Suppressor macrophage (primary cell): ENCODE results near the gene ITGB8.

ENCODE experiments used
- DNase-seq, 4 experiments: peaks; one replicate each; pipeline ENCODE4 v3.0.0-alpha.2; 2020 to 2022

ITGB8 gene

GRCh38 chr7:20343941-20344340, 13.2 kb downstream of the ITGB8 start:
- no peak for DNase-seq

- no peak for DNase-seq
These were observed 13.7 kb downstream of the ITGB8 start for GRCh38 chr7:20344396-20344795.

- DNase-seq = no peak
These were observed 15.9 kb downstream of the ITGB8 start for GRCh38 chr7:20346577-20346976.

GRCh38 chr7:20347680-20348079, 17.0 kb downstream of the ITGB8 start:
- no peak for DNase-seq

GRCh38 chr7:20348125-20348807, 17.6 kb downstream of the ITGB8 start:
- DNase-seq = no peak

GRCh38 chr7:20350518-20350951, 19.8 kb downstream of the ITGB8 start:
- no peak for DNase-seq

- DNase-seq = no peak
These were observed 20.4 kb downstream of the ITGB8 start for GRCh38 chr7:20350996-20351692.

- no peak for DNase-seq
These were observed 21.2 kb downstream of the ITGB8 start for GRCh38 chr7:20351901-20352300.

GRCh38 chr7:20352573-20353306, 22.0 kb downstream of the ITGB8 start:
- peak in 3 of 4 experiments; percentile 15 to 62 (median 31) for DNase-seq

GRCh38 chr7:20354610-20355528, 24.2 kb downstream of the ITGB8 start:
- peak in 1 of 4 experiments; percentile 16 for DNase-seq

- no peak for DNase-seq
These were observed 27.4 kb downstream of the ITGB8 start for GRCh38 chr7:20358106-20358505.

GRCh38 chr7:20358762-20359282, 28.1 kb downstream of the ITGB8 start:
- no peak for DNase-seq

- no peak for DNase-seq
These were observed 28.8 kb downstream of the ITGB8 start for GRCh38 chr7:20359341-20359963.

- no peak for DNase-seq
These were observed 32.0 kb downstream of the ITGB8 start for GRCh38 chr7:20362574-20363253.

- no peak for DNase-seq
These were observed 34.0 kb downstream of the ITGB8 start for GRCh38 chr7:20364571-20365196.

GRCh38 chr7:20365486-20365885, 34.8 kb downstream of the ITGB8 start:
- no peak for DNase-seq

GRCh38 chr7:20374399-20374798, 43.7 kb downstream of the ITGB8 start:
- DNase-seq = peak in 1 of 4 experiments; percentile 7

- DNase-seq = no peak
These were observed 46.1 kb downstream of the ITGB8 start for GRCh38 chr7:20376796-20377195.

- DNase-seq = no peak
These were observed 50.8 kb downstream of the ITGB8 start for GRCh38 chr7:20381406-20382034.

- DNase-seq = no peak
These were observed 52.7 kb downstream of the ITGB8 start for GRCh38 chr7:20383351-20383750.
